Raji (cell line): Measurements from ENCODE around the gene MBTD1.

Source experiments
- POLR2A ChIP-seq: IDR thresholded peaks from 2 replicates; pipeline ENCODE4 v1.6.1; 2011; ENCODE audit warnings: low read depth, low read length, control low read depth; ENCODE audit not compliant: insufficient read depth

MBTD1 gene

GRCh38 chr17:51144266-51145022 lies 115.4 kb downstream of the MBTD1 start:
- TF ChIP-seq POLR2A, result no peak

GRCh38 chr17:51142597-51142996 lies 117.3 kb downstream of the MBTD1 start:
- TF ChIP-seq POLR2A, result no peak

- TF ChIP-seq POLR2A, result no peak
These were observed 123.9 kb downstream of the MBTD1 start for GRCh38 chr17:51135956-51136355.

- TF ChIP-seq POLR2A, result no peak
These were observed 126.5 kb downstream of the MBTD1 start for GRCh38 chr17:51133365-51133764.

DNA sequence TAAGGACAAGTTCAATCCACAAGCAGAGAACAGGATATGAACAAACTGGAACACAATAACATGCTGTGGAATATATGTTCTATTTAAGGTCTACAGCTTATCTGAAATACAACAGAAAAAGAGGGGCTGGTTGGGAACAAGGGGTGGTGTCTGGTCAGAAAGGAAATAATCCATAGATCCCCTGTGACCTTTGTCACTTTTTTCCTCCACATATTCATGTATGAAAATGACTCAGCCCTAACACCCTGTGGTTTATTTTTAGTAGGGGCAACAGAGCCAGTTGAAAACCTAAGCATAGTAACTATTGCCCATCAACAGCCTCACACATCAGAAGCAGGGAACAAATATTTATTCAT lies 126.9 kb downstream of the MBTD1 start:
- TF ChIP-seq POLR2A, result no peak

DNA sequence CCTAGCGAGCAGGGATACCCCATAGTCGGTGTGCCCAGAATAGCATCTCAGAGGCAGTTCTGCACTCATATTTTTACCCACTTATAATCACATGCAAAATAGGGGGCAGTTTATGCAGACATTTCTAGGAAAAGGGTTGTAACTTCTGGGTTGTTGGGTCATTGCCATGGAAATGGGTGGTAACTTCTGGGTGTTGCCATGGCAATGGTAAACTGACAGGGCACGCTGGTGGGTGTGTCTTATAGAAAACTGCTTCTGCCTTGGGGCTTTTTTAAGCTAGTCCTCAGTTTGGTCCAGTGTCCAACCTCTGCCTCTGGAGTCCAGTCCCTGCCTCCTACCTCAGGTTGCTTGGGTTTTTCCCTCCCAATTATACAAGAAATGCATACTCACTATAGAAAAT lies 131.8 kb downstream of the MBTD1 start:
- TF ChIP-seq POLR2A, result no peak
